CD4-positive, alpha-beta memory T cell (primary cell): ENCODE measurements around the gene ADGRV1. TPM values are rescaled to one million over a fixed set of nuclear protein-coding genes. Genes with fewer than 3 reads are reported as not detected.

Experiments
- CTCF ChIA-PET: fragments of 350-600 bp; sonication (Branson Sonifier 250); formaldehyde crosslinking; loops from one replicate; lab custom pipeline; 2021; ENCODE audit warnings: inconsistent platforms; ENCODE audit not compliant: partially characterized antibody; lab: Charles Lee
- POLR2A ChIA-PET: fragments of 350-600 bp; sonication (Branson Sonifier 250); formaldehyde crosslinking; loops from one replicate; lab custom pipeline; 2021; ENCODE audit not compliant: partially characterized antibody; lab: Charles Lee
- DNase-seq, 5 donors: peaks; one replicate each; pipeline versions ENCODE4 v3.0.0 to v3.0.0-alpha.2; 2020 to 2022; ENCODE audit warnings: mixed read lengths in 1 of 5
- H3K27ac ChIP-seq: one replicate; pipeline ENCODE4 v1.7.0; 2013; ENCODE audit warnings: low read depth, low read length
- H3K27me3 ChIP-seq: 2 replicates; pipeline ENCODE4 v1.7.0; 2013; ENCODE audit warnings: mild to moderate bottlenecking, low read length, moderate library complexity; ENCODE audit not compliant: insufficient read depth
- H3K36me3 ChIP-seq: 2 replicates; pipeline ENCODE4 v1.7.0; 2013; ENCODE audit warnings: mild to moderate bottlenecking, low read length, moderate library complexity; ENCODE audit not compliant: insufficient read depth
- H3K4me1 ChIP-seq: 2 replicates; pipeline ENCODE4 v1.7.0; 2013; ENCODE audit warnings: mild to moderate bottlenecking, low read length, moderate library complexity; ENCODE audit not compliant: insufficient read depth
- H3K4me3 ChIP-seq, 2 donors: one replicate each; pipeline ENCODE4 v1.7.0; 2013; ENCODE audit warnings: low read length in 2 of 2, mild to moderate bottlenecking in 1 of 2
- H3K9me3 ChIP-seq, 2 donors: one replicate each; pipeline ENCODE4 v1.7.0; 2013; ENCODE audit warnings: low read length in 2 of 2, control low read depth in 1 of 2; ENCODE audit not compliant: control insufficient read depth in 1 of 2
- H3K27ac Mint-ChIP-seq, 7 donors: one replicate each; pipeline ENCODE4 v1.8.0; 2020 to 2021; ENCODE audit warnings: mixed read lengths in 7 of 7, mild to moderate bottlenecking in 6 of 7, inconsistent platforms in 3 of 7, moderate library complexity in 3 of 7
- H3K27me3 Mint-ChIP-seq, 2 donors: one replicate each; pipeline ENCODE4 v1.8.0; 2020 to 2021; ENCODE audit warnings: mixed read lengths in 2 of 2
- H3K36me3 Mint-ChIP-seq, 2 donors: one replicate each; pipeline ENCODE4 v1.8.0; 2020 to 2021; ENCODE audit warnings: mixed read lengths in 2 of 2, inconsistent platforms in 1 of 2, mild to moderate bottlenecking in 1 of 2
- H3K4me1 Mint-ChIP-seq, 4 donors: one replicate each; pipeline ENCODE4 v1.8.0; 2020 to 2021; ENCODE audit warnings: mixed read lengths in 4 of 4, mild to moderate bottlenecking in 1 of 4
- H3K4me3 Mint-ChIP-seq, 8 donors: one replicate each; pipeline ENCODE4 v1.8.0; 2020 to 2021; ENCODE audit warnings: mixed read lengths in 8 of 8, mild to moderate bottlenecking in 7 of 8, moderate library complexity in 6 of 8, inconsistent platforms in 3 of 8
- H3K9me3 Mint-ChIP-seq, 8 donors: one replicate each; pipeline ENCODE4 v1.8.0; 2020 to 2021; ENCODE audit warnings: mixed read lengths in 8 of 8, mild to moderate bottlenecking in 5 of 8, inconsistent platforms in 3 of 8, moderate library complexity in 1 of 8
- intact Hi-C: fragments of 100-400 bp; cut with micrococcal nuclease; formaldehyde crosslinking; loops from one replicate; pipeline ENCODE4 v1.15.1; 2023
- polyA plus RNA-seq, 2 donors: library from polyadenylated mRNA; unstranded; fragments of 300-500 nt; fragmentation: Illumina TruSeq; gene quantifications; one replicate each; pipeline ENCODE4 v1.2.3, GENCODE V29; 2021
- total RNA-seq, 2 experiments: library from RNA; stranded (reverse); gene quantifications; one replicate each; pipeline ENCODE4 v1.2.3, GENCODE V29; 2021

The ADGRV1 gene
- total and polyA plus RNA-seq, 4 experiments from 2014 or later, result 0.09 to 0.22 TPM; not detected in 2

DNA sequence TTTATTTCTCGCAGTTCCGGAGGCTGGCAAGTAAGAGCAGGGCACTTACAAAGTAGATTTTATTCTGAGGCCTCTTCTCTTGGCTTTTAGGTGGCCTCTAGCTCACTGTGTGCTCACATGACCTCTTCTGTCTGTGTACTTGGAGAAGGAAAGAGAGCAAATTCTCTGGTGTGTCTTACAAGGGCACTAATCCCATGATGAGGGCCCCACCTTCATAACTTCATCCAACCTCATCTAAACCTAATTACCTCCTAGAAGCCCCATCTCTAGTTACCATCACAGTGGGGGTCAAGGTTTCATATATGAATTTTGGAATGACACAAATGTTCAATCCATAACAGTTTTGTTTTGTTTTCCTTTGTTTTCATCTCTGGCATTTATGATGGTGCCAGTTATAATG, 376.1 kb downstream of the ADGRV1 start:
- DNase-seq, result no peak
- H3K27ac Mint-ChIP-seq, result no peak overlapping the region
- H3K27ac ChIP-seq, result no peak overlapping the region
- H3K4me3 ChIP-seq, result no peak overlapping the region
- intact Hi-C loops, result no loop called here
- CTCF ChIA-PET, result interaction anchor here (4.3 to 4.7 kb wide), 2 partner anchors 450 to 485 kb away, joined by 53 to 77 read pairs; partner anchors contain the start of gene ARRDC3
- H3K27me3 ChIP-seq, result no peaks in the 10 kb centered on the region
- H3K27me3 Mint-ChIP-seq, result peaks cover 4 to 6% of the 10 kb centered on the region in 2 donors
- H3K9me3 Mint-ChIP-seq, result no peaks in the 10 kb centered on the region
- no peaks in the 10 kb centered on the region for H3K9me3 ChIP-seq
- no peaks in the 10 kb centered on the region for H3K36me3 ChIP-seq
- H3K4me3 Mint-ChIP-seq, result no peak overlapping the region
- peaks cover 0 to 3% (median 0%) of the 10 kb centered on the region in 4 donors for H3K4me1 Mint-ChIP-seq
- POLR2A ChIA-PET, result no interaction called here
- H3K36me3 Mint-ChIP-seq, result no peaks in the 10 kb centered on the region
- H3K4me1 ChIP-seq, result no peaks in the 10 kb centered on the region

DNA sequence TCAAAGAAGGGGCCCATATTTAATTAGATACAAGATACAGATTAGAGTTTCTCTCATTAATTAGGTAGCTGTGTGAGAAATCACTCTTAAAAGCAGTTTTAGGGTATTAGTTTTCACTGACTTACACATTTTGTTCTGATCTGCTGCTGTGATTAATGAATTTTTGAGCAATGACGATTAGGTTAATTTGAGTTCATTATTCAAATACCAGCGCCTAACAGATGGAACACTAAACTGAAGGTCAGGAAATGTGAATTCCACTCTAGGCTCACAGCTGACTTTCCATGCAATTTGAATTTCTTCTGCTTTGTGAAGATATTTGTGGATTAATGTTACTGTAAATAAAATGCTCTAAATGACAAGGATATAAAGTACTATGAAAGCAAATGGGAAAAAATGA, 380.6 kb downstream of the ADGRV1 start:
- H3K36me3 ChIP-seq, result no peaks in the 10 kb centered on the region
- no peaks in the 10 kb centered on the region for H3K27me3 ChIP-seq
- no peak overlapping the region for H3K4me3 ChIP-seq
- no peak overlapping the region for H3K4me3 Mint-ChIP-seq
- intact Hi-C loops, result no loop called here
- H3K9me3 ChIP-seq, result no peaks in the 10 kb centered on the region
- H3K27ac Mint-ChIP-seq, result no peak overlapping the region
- H3K9me3 Mint-ChIP-seq, result no peaks in the 10 kb centered on the region
- POLR2A ChIA-PET, result no interaction called here
- DNase-seq, result no peak
- H3K4me1 ChIP-seq, result no peaks in the 10 kb centered on the region
- no peak overlapping the region for H3K27ac ChIP-seq
- no peaks in the 10 kb centered on the region for H3K36me3 Mint-ChIP-seq
- CTCF ChIA-PET, result interaction anchor here (1.2 kb wide), 1 partner anchor 8 kb away, joined by 3 read pairs; no protein-coding TSS in a partner anchor
- H3K4me1 Mint-ChIP-seq, result peaks cover 0 to 8% (median 2%) of the 10 kb centered on the region in 4 donors
- peaks cover 0 to 1% of the 10 kb centered on the region in 2 donors for H3K27me3 Mint-ChIP-seq

DNA sequence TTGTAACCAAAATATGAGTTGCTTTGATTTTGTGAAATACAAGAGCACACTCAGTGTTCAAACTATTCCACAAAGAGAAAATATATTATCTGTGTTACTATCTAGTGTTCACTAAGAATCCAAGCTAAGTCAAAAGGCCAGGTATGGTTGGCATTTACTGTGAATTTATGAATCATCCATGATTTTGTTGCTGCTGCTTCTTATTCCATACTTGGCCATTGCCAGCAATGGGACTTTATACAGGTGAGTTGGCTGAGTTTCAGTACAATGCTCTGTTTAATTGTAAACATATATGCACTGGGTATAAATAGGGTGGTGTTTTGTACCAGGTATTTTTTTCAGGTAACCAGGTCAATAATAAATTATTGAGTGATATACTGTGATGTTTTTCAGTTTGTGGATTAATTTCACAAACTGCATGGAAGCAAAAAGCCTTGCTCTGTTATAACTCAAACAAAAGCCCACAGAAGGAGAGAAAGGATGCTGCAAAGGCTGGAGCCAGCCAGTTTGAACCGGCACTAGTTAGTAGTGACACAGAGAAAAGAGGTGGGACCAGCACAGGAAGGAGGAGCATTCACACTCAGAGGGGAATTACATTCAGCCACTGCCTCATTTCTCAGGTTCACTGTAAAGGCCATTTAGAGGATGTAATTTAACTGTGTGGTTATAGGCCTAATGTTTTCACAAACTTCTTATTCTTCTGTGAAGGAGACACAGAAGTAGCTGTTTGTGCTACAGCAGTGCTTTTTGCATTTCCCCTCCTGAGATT, 381.8 kb downstream of the ADGRV1 start:
- intact Hi-C loops, result no loop called here
- no peak overlapping the region for H3K4me3 Mint-ChIP-seq

DNA sequence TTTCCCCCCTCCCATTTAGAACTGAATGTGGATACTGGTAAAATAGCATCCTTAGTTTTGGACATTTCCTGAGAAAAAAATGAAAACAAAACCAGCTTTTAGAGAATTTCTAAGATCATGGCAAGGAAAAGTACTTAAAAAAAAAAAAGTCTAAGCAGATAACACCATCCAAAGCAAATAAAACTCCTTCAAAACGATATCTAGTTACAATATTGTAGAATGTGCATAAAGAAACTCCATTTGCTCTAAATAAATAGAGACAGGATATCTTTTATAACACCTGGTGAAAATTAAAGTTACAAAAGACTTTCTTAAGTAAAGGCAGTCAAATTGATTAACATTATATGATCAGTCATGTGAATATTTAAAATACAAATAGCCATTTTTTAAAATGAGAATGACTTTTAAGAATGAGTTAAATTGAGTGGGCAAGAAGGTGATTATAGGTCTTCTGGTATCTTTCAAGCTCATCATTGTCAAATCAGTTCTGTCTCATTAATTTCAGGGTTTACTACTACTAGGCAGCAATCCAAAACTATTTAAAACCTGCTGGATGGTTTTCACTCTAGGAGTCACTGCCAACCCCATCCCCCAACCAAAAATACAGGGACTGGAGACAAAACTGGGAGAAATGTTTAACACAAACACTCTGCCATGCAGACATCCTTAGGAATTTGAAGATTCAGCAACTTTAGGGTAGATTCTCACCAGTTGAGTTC, 382.6 kb downstream of the ADGRV1 start:
- peaks cover 0 to 2% (median 0%) of the 10 kb centered on the region in 8 donors for H3K9me3 Mint-ChIP-seq
- H3K4me3 Mint-ChIP-seq, result no peak overlapping the region
- no peak overlapping the region for H3K4me3 ChIP-seq
- no peak overlapping the region for H3K27ac Mint-ChIP-seq
- CTCF ChIA-PET, result interaction anchor here (1.0 to 1.5 kb wide), 2 partner anchors 9 kb away, joined by 4 to 7 read pairs; no protein-coding TSS in a partner anchor
- intact Hi-C loops, result no loop called here
- H3K9me3 ChIP-seq, result no peaks in the 10 kb centered on the region
- H3K27me3 ChIP-seq, result no peaks in the 10 kb centered on the region
- H3K4me1 Mint-ChIP-seq, result peaks cover 0 to 8% (median 2%) of the 10 kb centered on the region in 4 donors
- no peaks in the 10 kb centered on the region for H3K36me3 ChIP-seq
- H3K4me1 ChIP-seq, result no peaks in the 10 kb centered on the region
- H3K27ac ChIP-seq, result no peak overlapping the region
- peaks cover 0 to 1% of the 10 kb centered on the region in 2 donors for H3K27me3 Mint-ChIP-seq
- no peaks in the 10 kb centered on the region for H3K36me3 Mint-ChIP-seq
- POLR2A ChIA-PET, result no interaction called here
- DNase-seq, result no peak

More for the DNA sequence above, 381.8 kb downstream of the ADGRV1 start:
- no peaks in the 10 kb centered on the region for H3K36me3 Mint-ChIP-seq
- H3K27ac Mint-ChIP-seq, result peak overlapping the region in 2 of 7 donors; percentile 46 to 64
- no peak overlapping the region for H3K27ac ChIP-seq
- no peaks in the 10 kb centered on the region for H3K36me3 ChIP-seq
- no peaks in the 10 kb centered on the region for H3K9me3 ChIP-seq
- ChIA-PET CTCF (interaction anchor here (1.0 to 1.2 kb wide), 2 partner anchors 8 to 9 kb away, joined by 3 to 4 read pairs; no protein-coding TSS in a partner anchor), POLR2A (no interaction called here)
- H3K27me3 Mint-ChIP-seq, result peaks cover 0 to 1% of the 10 kb centered on the region in 2 donors
- no peaks in the 10 kb centered on the region for H3K9me3 Mint-ChIP-seq
- peak; percentile 4 to 34 (median 22) for DNase-seq
- H3K4me3 ChIP-seq, result no peak overlapping the region
- H3K27me3 ChIP-seq, result no peaks in the 10 kb centered on the region
- no peaks in the 10 kb centered on the region for H3K4me1 ChIP-seq
- H3K4me1 Mint-ChIP-seq, result peaks cover 0 to 8% (median 2%) of the 10 kb centered on the region in 4 donors

DNA sequence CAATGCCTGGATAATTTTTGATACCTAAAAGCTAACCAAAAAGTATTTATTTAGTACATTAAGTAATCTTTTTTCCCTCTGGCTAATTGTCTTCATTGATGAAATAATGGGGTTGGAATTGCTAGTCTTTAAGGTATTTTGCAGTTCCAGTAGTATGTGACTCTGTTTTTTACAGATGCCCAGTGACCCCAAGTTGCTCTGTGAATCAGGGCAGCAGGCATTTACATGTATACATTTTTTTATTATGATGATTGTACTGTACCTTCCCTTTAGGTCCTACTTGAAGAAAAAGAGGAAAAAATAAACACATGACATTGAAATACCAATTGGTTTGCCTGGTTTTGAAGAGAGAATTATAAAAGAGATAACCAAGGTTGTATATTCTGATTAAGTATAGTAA, 385.5 kb downstream of the ADGRV1 start:
- Histone ChIP-seq H3K9me3 (no peaks in the 10 kb centered on the region), H3K4me3 (no peak overlapping the region), H3K36me3 (no peaks in the 10 kb centered on the region), H3K4me1 (no peaks in the 10 kb centered on the region), H3K27me3 (no peaks in the 10 kb centered on the region), H3K27ac (no peak overlapping the region)
- ChIA-PET POLR2A (no interaction called here), CTCF (interaction anchor here (0.6 kb wide), 1 partner anchor 13 kb away, joined by 3 read pairs; no protein-coding TSS in a partner anchor)
- Mint-ChIP-seq H3K4me1 (peaks cover 0 to 8% (median 2%) of the 10 kb centered on the region in 4 donors), H3K9me3 (peaks cover 0 to 2% (median 0%) of the 10 kb centered on the region in 8 donors), H3K36me3 (no peaks in the 10 kb centered on the region), H3K4me3 (no peak overlapping the region), H3K27me3 (peaks cover 0 to 5% of the 10 kb centered on the region in 2 donors), H3K27ac (no peak overlapping the region)
- intact Hi-C loops, result no loop called here
- DNase-seq, result no peak

DNA sequence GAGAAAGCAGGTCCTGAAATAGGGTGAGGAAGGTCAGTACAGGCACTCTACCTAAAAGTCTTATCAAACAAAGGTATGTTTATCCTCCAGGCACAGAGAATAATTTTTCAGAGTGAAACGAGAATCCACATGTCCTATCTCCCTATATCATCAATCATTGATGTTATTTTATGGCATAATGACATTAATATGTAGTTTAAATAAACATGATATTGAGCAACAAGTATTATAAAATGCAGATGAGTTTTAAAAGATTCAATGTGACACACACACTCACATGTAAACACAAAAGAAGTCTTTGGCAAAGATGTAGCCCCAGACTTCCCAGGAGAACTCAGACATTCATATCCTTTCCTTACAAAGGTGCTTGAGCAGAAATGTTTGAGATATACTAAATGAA, 389.1 kb downstream of the ADGRV1 start:
- ChIA-PET POLR2A (no interaction called here), CTCF (no interaction called here)
- intact Hi-C loops, result no loop called here
- Histone ChIP-seq H3K4me3 (no peak overlapping the region), H3K36me3 (no peaks in the 10 kb centered on the region), H3K9me3 (no peaks in the 10 kb centered on the region), H3K4me1 (no peaks in the 10 kb centered on the region), H3K27me3 (no peaks in the 10 kb centered on the region), H3K27ac (no peak overlapping the region)
- H3K27ac Mint-ChIP-seq, result no peak overlapping the region
- peaks cover 0 to 2% (median 0%) of the 10 kb centered on the region in 8 donors for H3K9me3 Mint-ChIP-seq
- peaks cover 4 to 7% of the 10 kb centered on the region in 2 donors for H3K27me3 Mint-ChIP-seq
- H3K4me1 Mint-ChIP-seq, result no peaks in the 10 kb centered on the region
- no peaks in the 10 kb centered on the region for H3K36me3 Mint-ChIP-seq
- H3K4me3 Mint-ChIP-seq, result no peak overlapping the region
- no peak for DNase-seq

DNA sequence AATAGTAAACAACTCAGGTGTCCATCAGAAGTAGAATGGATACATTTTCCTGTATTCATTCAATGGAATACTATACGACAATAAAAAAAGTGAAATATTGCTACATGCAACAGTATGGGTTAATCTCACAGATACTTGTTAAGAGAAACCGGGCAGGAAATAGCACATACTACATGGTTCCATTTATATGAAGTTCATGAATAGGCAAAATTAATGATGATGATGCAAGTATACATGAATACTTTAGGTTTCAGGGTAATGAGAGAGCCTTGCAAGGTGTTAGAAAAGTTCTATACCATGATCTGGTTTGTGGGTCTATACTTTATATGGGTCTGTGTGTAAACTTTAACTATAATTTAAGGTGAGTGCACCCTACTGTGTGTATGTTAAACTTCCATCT, 390.4 kb downstream of the ADGRV1 start:
- H3K36me3 Mint-ChIP-seq, result no peaks in the 10 kb centered on the region
- H3K4me1 ChIP-seq, result no peaks in the 10 kb centered on the region
- no peaks in the 10 kb centered on the region for H3K9me3 ChIP-seq
- no peak overlapping the region for H3K4me3 Mint-ChIP-seq
- no peak overlapping the region for H3K4me3 ChIP-seq
- intact Hi-C loops, result no loop called here
- no peaks in the 10 kb centered on the region for H3K36me3 ChIP-seq
- no peak overlapping the region for H3K27ac Mint-ChIP-seq
- CTCF ChIA-PET, result no interaction called here
- POLR2A ChIA-PET, result no interaction called here
- peaks cover 0 to 2% (median 0%) of the 10 kb centered on the region in 8 donors for H3K9me3 Mint-ChIP-seq
- no peak for DNase-seq
- H3K27me3 Mint-ChIP-seq, result peaks cover 4 to 6% of the 10 kb centered on the region in 2 donors
- no peaks in the 10 kb centered on the region for H3K27me3 ChIP-seq
- no peaks in the 10 kb centered on the region for H3K4me1 Mint-ChIP-seq
- H3K27ac ChIP-seq, result no peak overlapping the region
